HG03025 (cell line): Measurements from ENCODE around the gene MOCS1.
"Not testable (repeated sequence)": the region's sequence is repeated elsewhere in the genome, so short reads cannot be mapped to it uniquely, and the experiment has no call there.

Source experiments
- ATAC-seq: cut with Tn5 transposase; IDR thresholded peaks from one replicate; pipeline ENCODE4 v1.9.1; 2021; ENCODE audit warnings: mild to moderate bottlenecking, moderate library complexity; ENCODE audit not compliant: unreplicated experiment, low FRiP score

Gene MOCS1

DNA sequence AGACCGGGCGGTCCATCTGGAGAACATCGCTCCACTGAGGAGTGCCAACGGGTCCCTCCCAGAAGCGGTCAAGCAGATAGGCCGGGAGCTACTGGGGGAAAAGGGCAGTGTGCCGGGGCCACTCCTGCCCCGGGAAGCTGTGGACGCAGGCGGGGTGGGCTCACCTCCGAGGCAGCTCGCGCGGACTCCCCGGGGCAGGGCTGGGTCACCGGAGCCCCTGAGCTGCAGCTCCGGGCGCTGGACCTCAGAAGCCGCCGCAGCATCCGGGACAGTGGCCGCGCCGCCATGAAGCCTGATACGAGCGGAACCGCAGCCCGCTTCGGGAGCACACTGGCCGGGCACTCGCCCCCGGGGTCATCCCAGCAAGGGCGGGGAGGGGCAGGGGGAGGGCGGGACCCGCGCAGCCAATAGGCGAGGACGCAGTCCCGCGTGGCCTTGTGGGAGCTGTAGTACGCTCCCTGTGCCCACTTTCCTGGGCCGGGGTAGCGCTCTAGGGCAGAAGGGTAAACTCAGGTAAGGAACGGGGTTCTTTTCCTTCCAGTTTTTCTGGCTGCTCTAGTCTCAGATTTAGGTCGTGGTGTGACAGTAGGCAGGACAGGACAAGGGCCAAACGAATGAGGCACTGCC, at the start of gene MOCS1:
Gene MOCS1 (minus strand): TSS at position 332 of the 627 bp plus-strand sequence. CDS start 45 bp downstream, at position 287.
- ATAC-seq: no peak

DNA sequence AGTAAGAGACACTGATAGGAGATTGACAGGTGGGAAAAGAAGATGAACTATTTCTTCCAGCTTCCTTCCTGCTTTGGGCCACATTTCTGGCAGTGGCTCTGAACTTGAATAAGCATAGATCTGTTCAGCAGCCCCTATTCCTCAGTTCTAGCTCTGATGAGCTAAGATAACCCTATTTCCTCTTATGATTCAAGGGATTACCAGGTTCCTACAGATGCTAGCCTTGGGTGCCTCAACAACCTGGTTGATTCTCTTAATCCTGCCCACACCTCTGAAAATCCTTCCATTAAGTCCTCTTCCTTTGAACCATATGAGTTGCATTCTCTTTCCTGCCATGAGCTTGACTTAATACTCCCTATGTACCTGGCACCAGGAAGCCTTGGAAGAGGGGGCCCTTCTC, 49.8 kb upstream of the MOCS1 start:
- no peak for ATAC-seq

DNA sequence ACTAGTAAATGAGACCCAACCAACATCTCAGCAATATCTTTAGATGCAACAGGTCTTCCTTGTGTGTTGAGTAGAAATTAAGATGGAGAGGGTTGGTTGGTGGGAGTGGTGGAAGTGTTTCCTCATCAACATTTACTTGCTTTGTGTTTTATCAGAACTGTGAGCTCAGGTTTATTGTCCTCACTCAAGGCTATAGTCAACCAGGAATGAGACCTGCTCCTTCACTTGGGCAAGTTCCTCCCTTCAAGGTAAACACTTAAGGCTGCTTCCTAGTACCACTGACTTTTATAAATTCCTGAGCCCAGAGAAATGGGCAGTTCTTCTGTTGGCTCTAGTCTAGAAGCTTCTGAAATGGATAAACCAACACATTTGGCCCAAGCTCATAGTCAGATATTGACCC, 48.9 kb upstream of the MOCS1 start:
- ATAC-seq: no peak

DNA sequence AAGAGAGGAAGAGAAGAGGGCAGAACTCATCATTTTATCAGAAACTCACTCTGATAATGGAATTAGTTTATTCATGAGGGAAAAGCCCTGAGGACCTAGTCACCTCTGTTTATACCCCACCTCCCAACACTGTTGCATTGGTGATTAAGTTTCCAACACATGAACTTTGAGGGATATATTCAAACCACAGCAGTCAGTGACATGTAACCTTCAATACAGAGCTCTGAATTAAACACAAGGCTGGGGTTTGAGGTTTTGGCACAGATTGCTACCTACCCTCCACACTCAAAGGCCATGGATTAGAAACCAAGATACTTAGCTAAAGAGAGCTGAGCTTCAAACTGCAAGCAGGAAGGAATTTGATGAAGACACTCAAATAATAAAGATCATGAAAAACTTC, 48.5 kb upstream of the MOCS1 start:
- no peak for ATAC-seq

DNA sequence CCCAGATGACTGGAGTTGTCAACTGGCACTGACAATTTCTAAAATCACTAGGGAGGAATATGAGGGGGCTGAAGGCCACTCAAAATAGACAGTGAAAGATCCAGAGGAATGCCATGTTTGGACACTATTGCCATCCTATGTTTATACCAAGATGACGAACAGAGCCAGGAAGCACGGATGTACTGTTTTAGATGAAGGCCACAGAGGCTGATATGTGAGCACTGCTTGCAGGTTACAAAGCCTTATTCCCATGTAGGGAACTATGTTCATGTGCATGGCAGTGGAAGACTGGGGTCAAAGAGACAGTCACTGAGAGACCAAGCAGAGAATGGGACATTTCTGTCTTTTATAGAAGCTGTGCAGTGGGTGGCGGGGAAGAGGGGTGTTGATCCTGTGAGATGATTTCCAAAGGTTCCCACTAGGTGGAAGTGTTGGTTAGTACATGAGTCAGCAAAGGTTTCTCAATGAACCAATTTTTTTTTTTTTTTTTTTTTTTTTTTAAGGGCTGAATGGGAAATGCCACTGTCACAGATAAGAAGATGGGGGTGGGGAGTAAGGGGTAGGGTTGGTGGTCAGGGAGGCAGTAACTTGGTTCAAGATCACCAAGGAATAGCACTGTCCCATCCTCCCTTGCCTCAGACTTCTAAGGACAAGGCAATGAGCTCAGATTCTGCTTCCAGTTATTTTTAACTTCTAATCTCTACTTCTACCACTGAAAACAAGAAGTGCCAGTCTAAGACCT, 46.7 kb upstream of the MOCS1 start:
- no peak for ATAC-seq

DNA sequence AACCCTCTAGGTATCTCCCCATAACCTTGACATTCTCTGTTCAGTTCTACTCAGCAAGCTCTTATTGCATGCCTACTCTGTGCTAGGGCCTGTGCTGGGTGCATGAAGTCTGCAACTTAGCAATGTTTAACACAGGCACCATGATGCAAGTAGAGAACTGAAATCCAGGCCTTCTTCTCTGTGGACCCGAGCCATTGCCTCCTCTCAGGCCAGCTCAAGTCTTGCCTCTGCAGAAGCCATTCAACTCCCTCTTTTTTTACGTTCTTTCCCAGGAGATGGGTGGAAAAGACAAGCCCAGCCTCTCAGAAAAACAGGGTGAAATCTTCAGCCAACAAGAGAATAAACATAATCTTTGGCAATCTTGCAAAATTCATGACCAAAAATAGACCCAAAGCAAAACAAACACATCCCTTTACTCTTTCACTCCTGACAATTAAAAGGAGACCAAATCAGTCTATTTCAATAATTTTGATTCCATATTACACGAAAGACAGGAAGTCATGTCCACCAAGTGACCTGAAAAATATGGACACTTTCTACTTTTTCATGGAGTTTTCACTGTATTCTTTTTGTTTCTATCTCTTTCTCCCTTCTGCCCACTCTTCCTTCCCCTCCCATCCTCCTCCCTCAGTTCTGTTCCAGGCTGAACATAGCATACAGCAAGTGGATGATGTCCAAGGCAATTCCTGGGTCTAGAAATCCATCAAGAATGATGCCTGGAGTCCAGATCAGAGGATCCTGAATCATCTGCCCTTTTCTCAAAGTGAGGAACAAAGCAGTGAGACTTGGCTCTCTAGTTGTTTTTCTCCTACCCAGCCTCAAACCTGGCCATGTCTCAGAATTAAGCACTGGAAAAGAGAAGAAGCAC, 45.4 kb upstream of the MOCS1 start:
- ATAC-seq: no peak

DNA sequence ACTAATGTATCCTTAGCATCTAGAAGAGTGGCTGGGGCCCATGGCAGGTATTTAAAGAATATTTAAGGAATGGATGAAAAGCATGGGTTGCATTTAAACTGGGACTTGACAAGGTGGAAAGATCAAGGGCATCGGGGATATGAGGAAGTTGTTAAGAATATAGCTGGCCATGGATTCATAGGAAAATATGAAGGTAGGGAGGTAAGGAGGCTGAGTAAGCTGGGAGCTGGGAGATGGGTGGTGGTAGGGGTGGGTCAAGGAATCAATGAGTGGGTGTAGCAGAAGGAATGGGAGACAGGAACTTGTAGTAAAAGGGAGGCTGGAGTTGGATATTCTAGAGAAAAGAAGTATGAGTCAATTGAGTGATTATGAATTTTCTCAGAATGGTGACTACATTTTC, 44.0 kb upstream of the MOCS1 start:
- ATAC-seq: no peak

DNA sequence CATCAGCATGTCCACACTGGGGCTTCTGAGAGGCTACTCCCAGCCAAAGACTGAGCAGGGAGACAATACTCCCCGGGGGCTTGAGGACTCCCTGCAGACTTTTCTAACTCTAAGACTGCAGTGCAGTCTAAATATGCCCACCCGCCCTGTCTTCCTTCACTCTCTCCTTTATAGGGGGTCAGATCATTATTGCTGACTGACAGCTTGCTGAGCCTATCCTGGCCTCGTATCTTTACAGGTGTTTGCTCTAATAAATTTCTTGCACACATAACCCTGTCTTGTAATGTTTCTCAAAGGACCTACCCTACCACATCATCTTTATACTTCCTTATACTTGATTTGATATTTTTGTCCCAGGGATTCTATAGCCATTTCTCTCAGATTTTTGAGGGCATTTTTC, 39.4 kb upstream of the MOCS1 start:
- ATAC-seq: no peak

DNA sequence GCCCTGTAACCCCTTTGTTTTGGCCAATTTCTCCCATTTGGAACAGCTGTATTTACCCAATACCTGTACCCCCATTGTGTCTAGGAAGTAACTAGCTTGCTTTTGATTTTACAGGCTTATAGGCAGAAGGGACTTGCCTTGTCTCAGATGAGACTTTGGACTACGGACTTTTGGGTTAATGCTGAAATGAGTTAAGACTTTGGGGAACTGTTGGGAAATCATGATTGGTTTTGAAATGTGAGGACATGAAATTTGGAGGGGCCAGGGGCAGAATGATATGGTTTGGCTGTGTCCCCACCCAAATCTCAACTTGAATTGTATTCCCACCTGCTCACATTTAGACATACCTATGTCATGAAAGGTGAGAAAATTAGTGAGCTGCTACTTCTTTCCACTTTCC, 38.5 kb upstream of the MOCS1 start:
- not testable (repeated sequence) for ATAC-seq

DNA sequence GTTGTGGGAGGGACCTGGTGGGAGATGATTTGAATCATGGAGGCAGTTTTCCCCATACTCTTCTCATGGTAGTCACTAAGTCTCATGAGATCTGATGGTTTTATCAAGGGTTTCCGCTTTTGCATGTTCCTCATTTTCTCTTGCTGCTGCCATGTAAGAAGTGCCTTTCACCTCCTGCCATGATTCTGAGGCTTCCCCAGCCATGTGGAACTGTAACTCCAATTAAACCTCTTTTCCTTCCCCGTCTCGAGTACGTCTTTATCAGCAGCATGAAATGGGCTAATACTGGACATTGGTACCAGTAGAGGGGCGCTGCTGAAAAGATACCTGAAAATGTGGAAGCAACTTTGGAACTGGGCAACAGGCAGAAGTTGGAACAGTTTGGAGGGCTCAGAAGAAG, 36.9 kb upstream of the MOCS1 start:
- ATAC-seq: not testable (repeated sequence)

DNA sequence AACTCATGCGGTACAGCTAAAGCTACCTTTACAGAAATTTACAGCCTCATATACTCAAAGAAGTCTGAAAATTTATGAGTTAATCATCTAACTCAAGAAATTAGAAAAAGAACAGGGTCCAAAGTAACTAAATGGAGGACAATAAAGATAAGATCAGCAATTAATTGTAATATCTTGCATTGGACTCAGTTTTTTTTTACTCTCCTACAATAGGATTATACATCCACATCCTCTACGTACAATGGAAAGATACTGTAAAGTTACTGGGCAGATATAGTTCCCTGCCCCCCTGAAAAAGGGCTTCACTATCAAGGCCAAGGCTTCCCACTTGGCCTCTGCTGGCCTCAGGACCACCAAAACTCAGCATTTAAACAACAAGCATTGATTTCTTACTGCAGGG, 31.5 kb upstream of the MOCS1 start:
- no peak for ATAC-seq

DNA sequence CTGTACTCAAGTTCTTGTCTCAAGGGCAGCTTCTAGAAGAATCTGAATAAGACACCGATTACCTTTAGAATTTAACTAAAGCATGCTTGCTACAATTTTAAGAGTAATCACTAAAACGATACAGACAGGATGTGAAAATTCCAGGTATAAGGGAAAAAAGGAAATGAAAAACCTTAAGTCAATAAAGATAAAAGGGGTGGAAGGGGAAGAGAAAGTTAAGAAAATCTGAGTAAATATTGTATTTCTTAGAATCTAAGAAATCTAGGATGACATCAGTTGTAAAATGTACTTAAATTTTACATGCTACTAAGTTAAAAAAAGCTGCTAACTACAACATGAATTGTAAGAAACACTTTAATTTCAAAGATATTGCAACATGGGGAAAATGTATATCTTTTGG, 30.3 kb upstream of the MOCS1 start:
- ATAC-seq: no peak

DNA sequence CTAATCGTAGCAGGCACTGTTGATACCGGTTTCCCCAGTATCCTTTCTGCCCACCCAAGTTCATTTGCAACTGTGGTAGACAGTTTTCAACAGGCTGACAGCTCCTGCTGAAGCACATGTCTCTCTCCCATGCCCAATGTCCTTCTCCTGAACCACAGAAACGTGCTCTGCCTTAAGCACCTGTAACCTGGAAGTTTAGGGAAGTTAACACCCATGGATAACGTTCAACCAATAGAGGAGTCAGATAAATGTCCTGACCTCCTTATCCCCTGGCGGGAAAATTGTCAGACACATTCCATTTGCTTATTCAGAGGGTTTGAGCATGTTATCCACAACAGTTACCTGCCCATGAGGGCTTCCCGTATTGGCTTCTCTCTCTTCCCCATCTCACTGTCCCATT, 29.8 kb upstream of the MOCS1 start:
- no peak for ATAC-seq

DNA sequence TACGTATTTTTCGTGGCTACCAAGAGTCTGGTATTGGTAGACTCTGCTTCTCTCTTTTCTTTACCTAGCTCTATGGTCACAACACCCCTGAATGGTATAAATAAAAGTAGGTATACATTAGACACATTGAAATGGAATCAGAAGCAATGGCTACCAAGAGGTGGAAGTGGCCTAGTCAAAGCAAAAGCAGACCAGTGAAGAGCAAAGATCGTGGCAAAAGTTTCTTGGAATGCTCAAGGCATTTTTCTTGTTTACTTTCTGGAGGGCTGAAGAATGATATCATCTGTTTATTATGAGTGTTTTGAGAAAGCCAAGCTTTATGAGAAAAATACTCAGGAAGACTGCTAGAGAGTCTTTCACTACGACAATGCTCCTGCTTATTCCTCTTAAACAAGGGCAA, 28.6 kb upstream of the MOCS1 start:
- no peak for ATAC-seq

DNA sequence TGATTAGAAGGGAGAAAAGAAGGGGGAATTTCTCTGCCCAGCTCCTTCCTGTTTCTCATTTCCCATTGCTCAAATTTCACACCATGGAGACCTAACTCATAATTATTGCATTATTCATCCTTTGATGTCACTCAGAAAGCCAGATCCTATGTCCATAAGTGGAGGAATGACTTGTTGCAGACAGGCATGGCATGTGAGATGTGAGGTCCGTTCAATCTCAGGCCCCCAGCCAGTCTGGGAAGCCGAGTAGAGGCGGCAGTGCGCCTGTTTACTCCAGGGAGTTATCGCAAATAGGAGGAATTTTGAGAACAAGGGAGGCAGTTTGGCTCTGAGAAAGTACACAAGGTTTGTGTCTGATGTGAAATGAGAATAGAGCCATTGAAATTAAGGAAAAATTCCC, 26.9 kb upstream of the MOCS1 start:
- ATAC-seq: no peak

DNA sequence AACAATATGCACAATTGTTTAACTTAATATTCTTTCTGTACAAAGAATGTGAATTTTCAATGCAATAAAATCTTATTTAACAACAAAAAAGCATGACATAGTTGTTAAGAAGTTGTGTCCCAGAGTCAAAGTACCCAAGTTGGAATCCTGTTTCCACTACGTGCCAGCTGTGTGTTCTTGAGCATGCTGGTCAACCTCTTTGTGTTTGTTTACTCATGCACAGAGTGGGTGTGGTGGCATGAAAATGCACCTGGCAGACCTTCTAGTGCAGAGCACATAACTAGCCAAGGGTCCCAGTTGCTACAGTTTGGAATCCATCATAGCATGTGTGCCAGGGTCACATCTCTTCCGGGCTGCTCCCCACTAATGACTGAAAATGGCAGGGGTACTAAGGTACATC, 24.7 kb upstream of the MOCS1 start:
- ATAC-seq: no peak

DNA sequence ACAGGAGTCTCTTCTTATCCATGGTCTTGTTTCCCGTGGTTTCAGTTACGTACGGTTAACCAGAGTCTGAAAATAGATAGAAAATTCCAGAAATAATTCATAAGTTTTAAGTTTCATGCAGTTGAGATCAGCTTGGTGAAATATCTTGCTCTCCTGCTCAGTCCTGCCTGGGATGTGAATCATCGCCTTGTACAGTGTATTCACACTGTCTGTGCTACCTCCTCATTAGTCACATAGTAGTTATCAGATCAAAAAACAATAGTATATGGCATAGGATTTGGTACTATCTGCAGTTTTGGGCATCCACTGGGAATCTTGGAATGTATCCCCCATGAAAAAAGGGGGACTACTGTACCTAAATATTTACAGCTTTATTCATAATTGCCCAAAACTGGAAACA, 22.7 kb upstream of the MOCS1 start:
- ATAC-seq: no peak

DNA sequence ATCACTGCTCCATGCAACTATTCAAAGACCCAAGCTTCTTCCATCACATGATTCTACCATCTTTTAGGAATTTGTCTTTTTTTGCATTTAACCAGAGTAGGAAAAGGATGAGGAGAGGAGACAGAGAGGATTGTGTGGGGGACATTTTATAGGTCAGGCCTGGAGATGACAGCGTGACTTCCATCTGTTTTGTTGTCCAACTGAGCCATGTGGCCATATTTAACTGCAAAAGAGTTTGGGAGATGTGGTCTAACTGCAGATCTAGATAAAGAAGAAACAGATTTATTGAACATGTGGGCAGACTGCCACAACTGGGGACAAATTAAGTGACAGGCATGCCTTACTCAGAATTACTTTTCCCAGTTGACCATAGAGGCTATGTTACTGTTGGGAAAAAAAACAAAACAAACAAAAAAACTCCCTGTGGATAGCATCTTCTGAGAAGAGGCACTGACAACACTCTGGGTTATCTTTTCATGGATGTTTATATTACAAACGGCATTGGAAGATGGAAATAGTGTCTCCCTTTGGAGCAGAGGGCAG, 18.9 kb upstream of the MOCS1 start:
- no peak for ATAC-seq

DNA sequence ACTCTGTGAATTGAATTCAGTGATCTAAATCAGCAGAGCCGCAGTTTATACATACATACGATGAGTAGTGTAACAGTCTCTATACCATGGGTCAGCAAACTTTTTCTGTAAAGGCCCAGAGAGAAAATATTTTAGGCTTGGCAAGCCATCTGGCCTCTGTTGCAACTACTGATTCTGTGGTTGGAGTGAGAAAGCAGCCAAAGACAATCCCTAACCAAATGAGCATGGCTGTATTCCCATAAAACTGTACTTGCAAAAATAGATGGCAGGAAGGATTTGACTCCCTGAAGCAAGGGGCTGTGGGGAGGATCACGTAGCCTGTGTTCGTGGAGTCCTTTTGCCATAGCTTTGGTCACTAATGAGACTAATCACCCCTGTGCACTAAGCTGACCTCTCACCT, 17.9 kb upstream of the MOCS1 start:
- ATAC-seq: no peak

DNA sequence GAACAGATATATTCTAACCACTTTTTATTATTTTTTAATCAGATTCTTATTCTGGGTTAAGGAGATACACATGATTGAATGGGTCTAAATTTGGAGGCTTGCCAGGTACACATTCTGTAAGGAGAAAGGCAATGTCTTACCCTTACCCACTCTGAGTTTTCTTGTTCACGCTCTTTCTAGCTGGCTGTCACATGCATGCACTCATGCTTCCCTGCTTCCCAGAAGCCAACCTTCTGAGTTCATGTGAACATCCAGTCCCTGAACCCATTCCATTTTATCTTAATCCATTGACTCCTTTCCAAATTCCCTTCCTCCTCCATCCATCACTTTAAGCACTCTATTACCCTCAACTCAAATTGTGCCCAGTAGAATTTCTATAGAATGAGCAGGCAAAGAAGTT, 17.5 kb upstream of the MOCS1 start:
- no peak for ATAC-seq

DNA sequence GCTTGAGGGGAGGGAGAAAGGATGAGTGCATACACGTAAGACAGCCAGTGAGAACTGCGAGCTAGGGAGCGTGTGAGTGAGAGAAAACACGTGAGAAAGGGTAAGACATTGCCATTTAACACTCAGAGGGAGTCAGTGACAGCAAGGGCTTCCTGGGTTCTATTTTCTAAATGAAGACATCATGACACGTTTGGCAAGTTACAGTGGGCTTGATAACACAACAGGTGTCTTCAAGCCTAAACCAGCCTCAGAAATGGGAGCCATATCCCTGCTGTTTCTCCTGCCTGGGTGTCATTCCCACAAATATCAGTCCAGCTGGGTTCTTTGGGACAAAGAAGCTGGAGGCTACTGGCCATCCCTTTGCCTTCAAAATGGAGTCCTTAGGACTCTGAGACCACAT, 16.9 kb upstream of the MOCS1 start:
- ATAC-seq: no peak
